Measurements from ENCODE around the gene ALDH3B1. TPM values are rescaled to one million over a fixed set of nuclear protein-coding genes. Genes with fewer than 3 reads are reported as not detected.

ALDH3B1 gene
- total RNA-seq, 3 donors from 2014 or later: 8.6 to 18.9 (median 11.5) TPM

DNA sequence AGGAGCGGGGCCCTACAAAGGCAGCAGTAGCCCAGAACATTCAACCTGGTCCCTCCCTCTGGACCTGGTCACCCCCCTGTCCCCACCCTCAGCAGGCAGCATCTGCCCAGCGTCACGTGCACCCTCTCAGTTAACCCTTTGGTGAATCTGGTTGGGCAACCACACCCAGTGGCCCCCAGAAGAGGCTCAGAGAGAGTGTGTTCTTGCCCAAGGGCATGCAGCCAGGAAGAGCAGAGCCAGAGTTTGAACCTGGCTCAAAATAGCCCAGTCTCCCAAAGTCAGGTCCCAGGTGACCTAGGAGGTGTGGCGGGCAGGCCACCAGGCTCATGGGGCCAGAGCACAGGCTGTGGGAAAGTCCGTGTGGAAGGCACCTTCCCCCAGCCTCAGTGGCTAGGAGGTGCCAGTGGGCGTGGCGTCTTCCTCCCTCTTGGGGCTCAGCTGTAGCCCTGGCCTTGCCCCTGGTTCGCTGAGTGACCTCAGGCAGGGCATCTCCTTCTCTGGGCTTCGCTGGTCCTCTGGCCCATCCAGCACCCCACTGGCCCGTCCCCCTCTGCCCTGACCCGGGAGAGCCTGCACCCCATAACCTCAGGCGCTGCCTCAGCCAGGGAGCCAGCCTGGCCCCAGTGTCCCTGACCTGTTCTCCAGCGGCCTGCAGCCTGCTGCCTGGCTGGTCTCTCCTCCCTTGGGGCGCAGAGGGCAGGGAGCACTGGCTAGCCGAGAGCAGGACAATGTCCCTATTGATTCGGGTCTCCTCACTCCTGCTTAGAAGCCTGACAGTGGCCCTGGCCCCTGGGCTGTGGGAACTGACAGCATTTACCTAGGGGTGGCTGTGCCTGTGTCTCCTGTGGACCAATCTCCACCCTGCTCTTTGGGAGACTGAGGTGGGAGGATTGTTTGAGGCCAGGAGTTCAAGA, 7.0 kb downstream of the ALDH3B1 start:
- DNase-seq (peak in 2 of 3 donors; percentile 35 to 52), ATAC-seq (no peak)
- no peaks in the 10 kb centered on the region for H3K9me3 ChIP-seq
- no peaks in the 10 kb centered on the region for H3K36me3 ChIP-seq (ENCODE audit: low read depth)
- TF ChIP-seq, protein P1, sequence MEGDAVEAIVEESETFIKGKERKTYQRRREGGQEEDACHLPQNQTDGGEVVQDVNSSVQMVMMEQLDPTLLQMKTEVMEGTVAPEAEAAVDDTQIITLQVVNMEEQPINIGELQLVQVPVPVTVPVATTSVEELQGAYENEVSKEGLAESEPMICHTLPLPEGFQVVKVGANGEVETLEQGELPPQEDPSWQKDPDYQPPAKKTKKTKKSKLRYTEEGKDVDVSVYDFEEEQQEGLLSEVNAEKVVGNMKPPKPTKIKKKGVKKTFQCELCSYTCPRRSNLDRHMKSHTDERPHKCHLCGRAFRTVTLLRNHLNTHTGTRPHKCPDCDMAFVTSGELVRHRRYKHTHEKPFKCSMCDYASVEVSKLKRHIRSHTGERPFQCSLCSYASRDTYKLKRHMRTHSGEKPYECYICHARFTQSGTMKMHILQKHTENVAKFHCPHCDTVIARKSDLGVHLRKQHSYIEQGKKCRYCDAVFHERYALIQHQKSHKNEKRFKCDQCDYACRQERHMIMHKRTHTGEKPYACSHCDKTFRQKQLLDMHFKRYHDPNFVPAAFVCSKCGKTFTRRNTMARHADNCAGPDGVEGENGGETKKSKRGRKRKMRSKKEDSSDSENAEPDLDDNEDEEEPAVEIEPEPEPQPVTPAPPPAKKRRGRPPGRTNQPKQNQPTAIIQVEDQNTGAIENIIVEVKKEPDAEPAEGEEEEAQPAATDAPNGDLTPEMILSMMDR (IDR thresholded peaks at IDR 0.05): no peak
- no peak overlapping the region for H3K4me3 ChIP-seq
- intact Hi-C loops (cut with DNase I, micrococcal nuclease): no loop called here
- H3K4me1 ChIP-seq (ENCODE audit: low read depth): peaks cover 21% of the 10 kb centered on the region

DNA sequence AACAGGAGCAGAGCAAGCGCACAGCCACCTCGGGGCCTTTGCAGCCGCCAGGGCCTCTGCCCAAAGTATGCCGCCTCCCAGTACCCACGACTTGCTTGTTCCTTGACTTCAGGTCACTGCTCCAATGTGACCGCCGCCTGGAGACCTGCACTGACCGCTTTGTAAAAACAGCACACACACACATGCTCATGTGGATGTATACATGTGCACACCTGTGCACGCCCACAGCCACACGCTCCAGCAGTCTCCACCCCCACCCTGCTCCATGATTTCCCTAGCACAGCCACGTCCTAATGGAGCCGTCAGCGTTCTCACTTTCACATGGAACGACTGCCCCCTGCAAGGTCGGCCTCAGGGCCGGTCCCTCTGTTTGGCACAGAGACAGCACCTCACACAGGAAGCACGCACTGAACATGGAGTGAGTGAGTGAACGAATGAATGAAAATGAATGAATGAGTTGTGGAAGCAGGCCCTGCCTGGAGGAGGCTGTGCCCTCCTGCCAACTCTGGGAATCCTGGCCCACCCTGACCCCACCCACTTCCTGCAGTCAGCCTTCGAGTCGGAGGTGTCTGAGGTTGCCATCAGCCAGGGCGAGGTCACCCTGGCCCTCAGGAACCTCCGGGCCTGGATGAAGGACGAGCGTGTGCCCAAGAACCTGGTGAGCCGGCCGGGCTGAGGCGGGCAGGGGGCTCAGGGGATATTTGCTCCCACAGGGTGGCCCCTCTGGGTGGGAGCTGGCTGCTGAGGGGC, 8.0 kb downstream of the ALDH3B1 start:
- no peak for ATAC-seq
- intact Hi-C loops (cut with DNase I, micrococcal nuclease): no loop called here
- H3K4me1 ChIP-seq (ENCODE audit: low read depth): peaks cover 21% of the 10 kb centered on the region
- TF ChIP-seq, protein P1 (IDR thresholded peaks at IDR 0.05): no peak
- no peaks in the 10 kb centered on the region for H3K36me3 ChIP-seq (ENCODE audit: low read depth)
- DNase-seq: peak in 1 of 3 donors; percentile 56
- H3K9me3 ChIP-seq: no peaks in the 10 kb centered on the region
- no peak overlapping the region for H3K4me3 ChIP-seq

DNA sequence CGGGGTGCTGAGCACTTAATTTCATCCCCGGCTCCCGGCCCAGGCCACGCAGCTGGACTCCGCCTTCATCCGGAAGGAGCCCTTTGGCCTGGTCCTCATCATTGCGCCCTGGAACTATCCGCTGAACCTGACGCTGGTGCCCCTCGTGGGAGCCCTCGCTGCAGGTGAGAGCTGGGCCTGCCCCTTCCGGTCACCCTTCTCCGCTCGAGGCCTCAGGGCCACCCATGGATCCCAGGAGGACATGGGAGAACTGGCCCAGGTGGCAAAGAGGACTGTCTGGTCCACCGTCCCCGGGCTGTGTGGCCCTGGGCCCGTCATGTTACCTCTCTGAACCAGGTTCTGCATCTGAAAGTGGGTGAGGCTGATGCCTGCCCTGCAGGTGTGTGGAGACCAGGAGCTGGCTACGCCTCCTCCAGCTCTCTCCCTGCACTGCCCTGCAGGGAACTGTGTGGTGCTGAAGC, 8.6 kb downstream of the ALDH3B1 start:
- H3K4me1 ChIP-seq (ENCODE audit: low read depth): peaks cover 20% of the 10 kb centered on the region
- H3K36me3 ChIP-seq (ENCODE audit: low read depth): no peaks in the 10 kb centered on the region
- intact Hi-C loops (cut with DNase I, micrococcal nuclease): no loop called here
- H3K9me3 ChIP-seq: no peaks in the 10 kb centered on the region
- DNase-seq: no peak
- TF ChIP-seq, protein P1 (IDR thresholded peaks at IDR 0.05): no peak
- no peak overlapping the region for H3K4me3 ChIP-seq
- ATAC-seq: no peak

DNA sequence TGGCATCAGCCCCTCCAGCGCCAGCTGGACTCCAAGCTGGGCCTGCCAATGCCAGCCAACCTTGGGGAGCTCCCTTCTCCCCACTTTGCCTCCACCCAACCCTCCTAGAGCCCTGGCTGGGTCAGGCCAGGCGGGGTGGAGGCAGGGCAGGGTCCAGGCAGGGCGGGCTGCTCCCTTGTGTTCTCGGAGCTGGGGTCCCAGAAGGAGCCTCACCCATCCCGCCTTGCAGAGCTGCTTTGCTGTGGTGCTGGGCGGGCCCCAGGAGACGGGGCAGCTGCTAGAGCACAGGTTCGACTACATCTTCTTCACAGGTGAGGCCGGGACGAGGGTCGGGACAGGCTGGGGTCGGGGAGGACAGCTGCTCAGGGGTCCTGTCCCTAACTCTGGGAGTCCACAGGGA, 9.4 kb downstream of the ALDH3B1 start:
- TF ChIP-seq, protein P1 (IDR thresholded peaks at IDR 0.05): no peak
- H3K36me3 ChIP-seq (ENCODE audit: low read depth): no peaks in the 10 kb centered on the region
- peaks cover 12% of the 10 kb centered on the region for H3K4me1 ChIP-seq (ENCODE audit: low read depth)
- DNase-seq: no peak
- no peaks in the 10 kb centered on the region for H3K9me3 ChIP-seq
- no peak for ATAC-seq
- intact Hi-C loops (cut with DNase I, micrococcal nuclease): no loop called here
- no peak overlapping the region for H3K4me3 ChIP-seq

DNA sequence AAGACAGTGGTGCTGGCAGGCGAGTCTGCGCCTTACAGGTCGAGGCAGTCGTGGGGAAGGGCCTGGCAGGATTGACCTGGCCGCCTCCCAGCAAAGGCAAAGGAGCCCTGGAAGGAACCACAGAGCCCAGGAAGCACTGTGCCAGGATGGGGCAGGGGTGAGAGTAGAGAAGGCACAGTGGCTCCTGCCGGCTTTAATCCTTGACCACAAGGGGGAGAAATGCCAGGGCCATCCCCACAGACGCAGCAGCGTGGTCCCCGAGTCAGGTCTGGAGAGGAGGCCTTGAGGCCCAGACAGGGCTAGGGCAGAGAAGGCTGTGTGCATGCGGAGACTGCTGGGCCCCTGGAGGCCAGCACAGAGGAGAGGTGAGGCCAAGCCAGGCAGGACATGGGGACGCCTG, 10.4 kb downstream of the ALDH3B1 start:
- TF ChIP-seq, protein P1 (IDR thresholded peaks at IDR 0.05): no peak
- DNase-seq (no peak), ATAC-seq (peak; percentile 39)
- intact Hi-C loops (cut with DNase I, micrococcal nuclease): no loop called here
- no peaks in the 10 kb centered on the region for H3K36me3 ChIP-seq (ENCODE audit: low read depth)
- H3K4me3 ChIP-seq: no peak overlapping the region
- H3K9me3 ChIP-seq: no peaks in the 10 kb centered on the region
- H3K4me1 ChIP-seq (ENCODE audit: low read depth): peaks cover 7% of the 10 kb centered on the region
